Prostate gland (tissue), 2 donors: ENCODE data around the gene RAP1GAP. TPM values are rescaled to one million over a fixed set of nuclear protein-coding genes. Genes with fewer than 3 reads are reported as not detected.

ENCODE experiments used
- DNase-seq: peaks from one replicate; pipeline ENCODE4 v3.0.0-alpha.2; 2019; ENCODE audit warnings: low spot score
- H3K27ac ChIP-seq, 2 donors: fragments of 200-600 bp; sonication (generic); 2 replicates each; pipeline ENCODE4 v1.5.1; 2017 to 2019
- H3K27me3 ChIP-seq: fragments of 200-600 bp; sonication (generic); replicated peaks from 2 replicates; pipeline ENCODE4 v1.5.1; 2019; ENCODE audit not compliant: insufficient read depth
- H3K36me3 ChIP-seq, 2 donors: fragments of 200-600 bp; sonication (generic); 1 replicate in 1 of 2; 2 replicates in 1 of 2; pipeline versions ENCODE4 v1.5.1 to v1.8.1; 2017 to 2019
- H3K4me1 ChIP-seq: fragments of 200-600 bp; sonication (generic); replicated peaks from 2 replicates; pipeline ENCODE4 v1.5.1; 2019
- H3K4me3 ChIP-seq, 2 donors: fragments of 200-600 bp; sonication (generic); 2 replicates each; pipeline ENCODE4 v1.5.1; 2017 to 2019
- H3K9me3 ChIP-seq: fragments of 200-600 bp; sonication (generic); 2 replicates; pipeline ENCODE4 v1.5.1; 2017
- POLR2A ChIP-seq: fragments of 450-650 bp; IDR thresholded peaks from one replicate; pipeline ENCODE4 v1.6.1; 2016; ENCODE audit warnings: antibody characterized with exemption, mild to moderate bottlenecking
- POLR2AphosphoS5 ChIP-seq: sonication (generic); formaldehyde crosslinking; IDR thresholded peaks from one replicate; pipeline ENCODE4 v1.6.1; 2017; ENCODE audit warnings: antibody characterized with exemption
- WGBS: methylation state at CpG from one replicate; pipeline ENCODE4 v1.1.5; 2018; 5-methylcytosine and 5-hydroxymethylcytosine counted together
- intact Hi-C: fragments of 100-400 bp; cut with DNase I; formaldehyde crosslinking; loops from one replicate; pipeline ENCODE4 v1.14.2; 2022
- total RNA-seq, 2 donors: library from RNA; depleted of rRNA; stranded (reverse); fragments of >200 nt; gene quantifications; one replicate each; pipeline ENCODE4 v1.1.0, GENCODE V29; 2016
- TF ChIP-seq, protein P1 (sequence below), 4 experiments: fragments of 200-600 bp in 2 of 4; fragments of 450-650 bp in 2 of 4; sonication (generic) in 2 of 4; IDR thresholded peaks; 1 replicate in 3 of 4; 2 replicates in 1 of 4; pipeline ENCODE4 v1.5.1; 2016 to 2019; ENCODE audit warnings: antibody characterized with exemption in 4 of 4, mild to moderate bottlenecking in 2 of 4, moderate library complexity in 2 of 4

Gene RAP1GAP
- total RNA-seq, 2 donors from 2014 or later = 22.9 to 36.1 TPM

DNA sequence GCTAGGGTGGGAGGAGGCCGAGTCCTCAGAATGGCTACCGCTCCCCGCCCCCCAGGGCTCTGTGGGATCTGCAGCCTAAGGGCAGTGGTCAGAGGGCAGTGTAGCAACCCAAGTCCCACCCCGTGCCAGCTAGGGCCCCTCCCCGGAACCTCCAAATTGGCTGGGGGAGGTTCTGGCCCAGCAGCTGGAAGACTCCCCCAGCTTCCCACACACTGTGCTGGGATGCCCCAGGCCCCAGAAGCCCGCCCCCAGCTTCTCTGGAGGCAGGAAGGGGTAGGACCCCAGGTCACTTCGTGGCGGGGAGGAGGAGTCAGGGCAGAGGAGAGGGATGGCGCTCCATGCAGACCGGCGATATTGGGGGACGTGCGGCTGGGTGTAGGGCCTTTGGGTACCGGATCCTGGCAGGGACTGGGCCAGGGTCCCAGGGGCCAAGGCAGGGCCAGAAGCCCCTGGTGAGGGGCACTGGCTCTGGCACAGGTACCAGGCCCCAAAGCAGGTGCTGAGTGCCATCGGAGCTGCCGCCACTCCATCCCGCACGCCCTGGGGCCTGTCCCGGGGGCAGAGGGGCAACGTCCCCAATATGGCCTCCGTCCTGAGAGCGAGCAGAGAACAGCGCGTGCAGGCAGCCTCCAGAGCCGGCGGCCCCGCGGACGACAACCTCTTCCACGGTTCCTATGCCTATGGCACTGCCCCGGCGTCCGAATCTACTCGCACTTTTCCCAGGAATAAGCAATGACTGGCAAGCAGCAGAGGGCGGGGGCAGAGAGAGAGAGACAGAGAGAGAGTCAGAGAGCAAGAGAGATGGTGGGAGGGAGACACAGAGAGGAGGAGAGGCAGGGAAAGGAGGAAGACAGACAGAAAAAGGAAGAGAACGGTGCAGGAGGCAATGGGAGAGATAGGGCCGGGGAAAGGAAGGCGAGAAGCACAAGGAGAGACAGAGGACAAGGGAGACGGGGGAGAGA, 65.7 kb downstream of the RAP1GAP start:
- DNase-seq = no peak
- H3K9me3 ChIP-seq = no peaks in the 10 kb centered on the region
- intact Hi-C loops = no loop called here
- H3K36me3 ChIP-seq = no peaks in the 10 kb centered on the region
- no peaks in the 10 kb centered on the region for H3K4me1 ChIP-seq
- TF ChIP-seq POLR2AphosphoS5 (no peak), POLR2A (no peak)
- TF ChIP-seq, protein P1, sequence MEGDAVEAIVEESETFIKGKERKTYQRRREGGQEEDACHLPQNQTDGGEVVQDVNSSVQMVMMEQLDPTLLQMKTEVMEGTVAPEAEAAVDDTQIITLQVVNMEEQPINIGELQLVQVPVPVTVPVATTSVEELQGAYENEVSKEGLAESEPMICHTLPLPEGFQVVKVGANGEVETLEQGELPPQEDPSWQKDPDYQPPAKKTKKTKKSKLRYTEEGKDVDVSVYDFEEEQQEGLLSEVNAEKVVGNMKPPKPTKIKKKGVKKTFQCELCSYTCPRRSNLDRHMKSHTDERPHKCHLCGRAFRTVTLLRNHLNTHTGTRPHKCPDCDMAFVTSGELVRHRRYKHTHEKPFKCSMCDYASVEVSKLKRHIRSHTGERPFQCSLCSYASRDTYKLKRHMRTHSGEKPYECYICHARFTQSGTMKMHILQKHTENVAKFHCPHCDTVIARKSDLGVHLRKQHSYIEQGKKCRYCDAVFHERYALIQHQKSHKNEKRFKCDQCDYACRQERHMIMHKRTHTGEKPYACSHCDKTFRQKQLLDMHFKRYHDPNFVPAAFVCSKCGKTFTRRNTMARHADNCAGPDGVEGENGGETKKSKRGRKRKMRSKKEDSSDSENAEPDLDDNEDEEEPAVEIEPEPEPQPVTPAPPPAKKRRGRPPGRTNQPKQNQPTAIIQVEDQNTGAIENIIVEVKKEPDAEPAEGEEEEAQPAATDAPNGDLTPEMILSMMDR (IDR thresholded peaks at IDR 0.05) = no peak
- H3K27me3 ChIP-seq = no peaks in the 10 kb centered on the region
- WGBS = 90% methylated on average over 39 of the region's 39 CpGs
- H3K4me3 ChIP-seq = no peak overlapping the region
- H3K27ac ChIP-seq = no peak overlapping the region

DNA sequence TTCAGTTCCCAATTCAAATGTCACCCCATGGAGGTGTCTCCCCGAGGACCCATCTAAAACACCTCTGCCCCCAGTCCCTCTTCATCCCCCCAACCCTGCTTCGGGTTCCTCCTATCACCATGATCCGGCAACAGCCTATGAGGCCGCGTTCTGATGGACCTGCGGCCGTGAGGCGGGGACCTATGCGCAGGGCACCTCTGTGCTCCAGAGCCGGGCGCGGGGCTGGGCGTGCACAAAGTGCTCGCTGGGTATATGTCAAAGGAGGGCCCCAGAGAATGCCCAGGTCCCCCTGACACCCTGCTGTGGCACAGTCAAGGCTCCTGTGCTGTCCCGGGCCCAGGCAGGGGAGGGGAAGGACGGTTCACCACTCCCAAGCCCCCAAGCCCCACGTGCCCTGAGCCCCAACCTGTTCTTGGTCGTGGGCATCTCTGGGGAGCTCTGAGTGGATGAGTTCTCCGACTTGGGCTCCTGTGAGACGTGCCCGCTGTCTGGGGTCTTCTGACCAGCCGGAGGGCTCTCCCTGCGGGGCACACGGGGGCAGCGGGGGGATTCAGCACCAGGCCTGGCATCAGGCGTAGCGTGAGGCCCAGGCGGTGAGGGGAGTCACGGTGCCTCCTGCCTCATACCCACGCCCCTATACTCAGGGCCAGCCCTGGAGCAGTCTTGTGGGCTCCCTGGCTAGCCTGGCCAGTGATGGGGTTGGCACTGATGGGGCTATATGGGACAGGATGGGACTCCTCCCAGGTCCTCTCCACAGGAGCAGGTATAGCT, 67.7 kb downstream of the RAP1GAP start:
- H3K27me3 ChIP-seq = no peaks in the 10 kb centered on the region
- DNase-seq = no peak
- TF ChIP-seq POLR2A = no peak
- TF ChIP-seq, protein P1 (IDR thresholded peaks at IDR 0.05) = no peak
- TF ChIP-seq POLR2AphosphoS5 = no peak
- no peaks in the 10 kb centered on the region for H3K4me1 ChIP-seq
- WGBS = 84% methylated on average over 30 of the region's 30 CpGs
- no peak overlapping the region for H3K4me3 ChIP-seq
- no peaks in the 10 kb centered on the region for H3K36me3 ChIP-seq
- H3K9me3 ChIP-seq = no peaks in the 10 kb centered on the region
- H3K27ac ChIP-seq = no peak overlapping the region
- intact Hi-C loops = no loop called here

DNA sequence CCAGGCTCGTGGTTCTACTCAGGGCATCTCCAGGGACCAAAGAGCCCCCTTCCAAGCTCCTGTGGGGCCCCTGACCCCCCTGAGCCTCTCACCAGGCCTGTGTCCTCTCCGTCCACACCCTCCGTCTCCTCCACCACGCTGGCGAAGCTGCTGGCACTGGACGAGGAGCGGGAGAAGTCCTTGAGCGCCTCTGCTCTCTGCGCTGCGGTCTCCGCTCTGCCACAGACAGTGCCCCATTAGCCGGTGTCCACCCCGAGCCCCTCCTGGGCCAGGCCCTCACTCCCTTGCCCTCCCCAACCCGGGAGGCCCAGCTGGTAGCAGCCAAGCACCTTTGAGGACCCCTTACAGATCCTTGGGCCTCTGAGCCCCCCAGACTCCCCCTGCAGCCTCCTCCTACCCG, 69.8 kb downstream of the RAP1GAP start:
- no peaks in the 10 kb centered on the region for H3K36me3 ChIP-seq

DNA sequence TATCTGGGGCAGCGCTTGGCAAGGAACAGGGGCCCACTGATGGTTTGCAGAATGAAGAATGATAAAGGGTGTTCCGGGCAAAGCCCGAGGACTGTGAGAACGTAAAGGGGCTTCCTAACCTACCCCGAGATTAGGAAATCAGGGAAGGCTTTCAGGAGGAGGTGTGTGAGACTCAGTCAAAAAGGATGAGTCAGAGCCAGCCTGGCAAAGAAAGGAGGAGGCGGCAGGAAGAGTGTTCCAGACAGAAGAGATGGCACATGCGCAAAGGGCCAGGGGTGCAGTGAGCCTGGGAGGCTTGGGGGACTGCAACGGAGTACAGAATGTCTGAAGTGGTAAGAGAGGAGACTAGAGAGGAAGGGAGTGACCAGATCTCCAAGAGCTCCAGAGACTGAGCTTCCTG, 70.3 kb downstream of the RAP1GAP start:
- TF ChIP-seq POLR2A (no peak), POLR2AphosphoS5 (no peak)
- TF ChIP-seq, protein P1 (IDR thresholded peaks at IDR 0.05) = no peak
- Histone ChIP-seq H3K4me1 (no peaks in the 10 kb centered on the region), H3K27ac (no peak overlapping the region), H3K36me3 (no peaks in the 10 kb centered on the region), H3K9me3 (no peaks in the 10 kb centered on the region), H3K27me3 (no peaks in the 10 kb centered on the region), H3K4me3 (no peak overlapping the region)
- DNase-seq = no peak
- 78% methylated on average over 8 of the region's 8 CpGs for WGBS
- intact Hi-C loops = no loop called here

More for the DNA sequence above, 69.8 kb downstream of the RAP1GAP start:
- Histone ChIP-seq H3K27ac (no peak overlapping the region), H3K27me3 (no peaks in the 10 kb centered on the region), H3K4me3 (no peak overlapping the region), H3K9me3 (no peaks in the 10 kb centered on the region), H3K4me1 (no peaks in the 10 kb centered on the region)
- 82% methylated on average over 15 of the region's 15 CpGs for WGBS
- DNase-seq = no peak
- intact Hi-C loops = no loop called here
- TF ChIP-seq, protein P1 (IDR thresholded peaks at IDR 0.05) = no peak
- TF ChIP-seq POLR2AphosphoS5 (no peak), POLR2A (no peak)
